ENCODE results near the gene CDHR1. TPM values are rescaled to one million over a fixed set of nuclear protein-coding genes. Genes with fewer than 3 reads are reported as not detected.

Gene CDHR1
- total and polyA plus RNA-seq, 10 of the 15 experiments (the other 5 are each of a cell fraction or from before 2014, with no cell fraction given): 0.17 to 3.0 (median 0.34) TPM

DNA sequence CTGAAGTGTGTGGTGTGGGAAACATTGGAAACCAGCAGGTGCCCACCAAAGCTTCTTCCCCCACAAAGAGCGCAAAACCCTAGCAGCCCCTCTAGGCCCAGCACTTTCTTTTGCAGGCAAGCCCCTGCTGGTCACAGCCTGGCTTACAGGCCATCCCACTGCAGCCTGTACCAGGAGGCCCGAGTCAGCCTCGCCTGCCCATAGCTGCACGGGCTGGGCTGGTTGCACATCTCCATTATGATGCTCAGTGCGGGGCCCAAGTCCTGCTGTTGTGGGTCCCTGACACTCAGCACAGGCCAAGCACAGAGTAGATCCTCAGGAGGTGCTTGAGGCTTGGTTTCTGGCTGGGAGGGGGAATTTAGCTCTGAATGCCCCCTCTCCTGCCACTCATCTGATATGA is 8.0 kb downstream of the CDHR1 start:
- Histone ChIP-seq H3K4me3 (no peak overlapping the region), H3K9me3 (replicated peaks; ENCODE audit: control insufficient read depth, insufficient read depth, low read length) (no peaks in the 10 kb centered on the region), H3K27ac (ENCODE audit: control insufficient read depth, insufficient read depth) (no peak overlapping the region), H2AFZ (ENCODE audit: control insufficient read depth, low read depth, low read length) (no peak overlapping the region), H3K79me2 (ENCODE audit: control insufficient read depth, insufficient read depth, low read length) (no peaks in the 10 kb centered on the region), H3K36me3 (ENCODE audit: control insufficient read depth in 2 of 2, insufficient read depth in 2 of 2, low read length in 1 of 2) (no peaks in the 10 kb centered on the region), H3K4me1 (ENCODE audit: control insufficient read depth, insufficient read depth, low read length) (no peaks in the 10 kb centered on the region), H4K20me1 (ENCODE audit: control insufficient read depth, insufficient read depth) (no peaks in the 10 kb centered on the region), H3K9ac (ENCODE audit: control insufficient read depth, insufficient read depth, low read length) (no peak overlapping the region), H3K4me2 (ENCODE audit: control insufficient read depth, insufficient read depth) (no peak overlapping the region), H3K27me3 (replicated peaks in 1 of 2; ENCODE audit: control insufficient read depth in 2 of 2, insufficient read depth in 2 of 2, low read length in 1 of 2) (peaks cover 0 to 7% of the 10 kb centered on the region in 2 experiments; a peak in 3 of 4 replicates)
- 89% methylated on average over 5 of the region's 5 CpGs for WGBS (ENCODE audit: insufficient coverage, insufficient replicate concordance, low lambda C conversion rate, missing lambda C conversion rate)
- DNase-seq (ENCODE audit: low read depth, low spot score) (no peak), ATAC-seq (no peak), FAIRE-seq (no peak)
- ChIA-PET RAD21 (ENCODE audit: unreplicated experiment) (interaction anchor here (1.5 to 3.6 kb wide), 4 partner anchors 9 to 61 kb away, joined by 4 to 74 read pairs (median 5); no protein-coding TSS in a partner anchor), CTCF (interaction anchor here (1.0 to 28.3 kb wide), 8 partner anchors 9 to 143 kb away, joined by 3 to 788 read pairs (median 4); partner anchors contain the start of genes GHITM and GPR15LG), SMC1A (ENCODE audit: uncharacterized antibody, unreplicated experiment) (interaction anchor here (0.8 to 15.0 kb wide), 8 partner anchors 9 to 54 kb away, joined by 3 to 155 read pairs (median 8); no protein-coding TSS in a partner anchor), POLR2A (no interaction called here)
- no TSS peak for BruUV-seq (replicated peaks)
- intact Hi-C loops (cut with micrococcal nuclease; ENCODE audit: unreplicated experiment): no loop called here
- in situ Hi-C loops (cut with MboI): loop anchor here (10.0 kb wide), 1 partner anchor 58 kb away; no protein-coding TSS in a partner anchor
- TF ChIP-seq, protein P1, sequence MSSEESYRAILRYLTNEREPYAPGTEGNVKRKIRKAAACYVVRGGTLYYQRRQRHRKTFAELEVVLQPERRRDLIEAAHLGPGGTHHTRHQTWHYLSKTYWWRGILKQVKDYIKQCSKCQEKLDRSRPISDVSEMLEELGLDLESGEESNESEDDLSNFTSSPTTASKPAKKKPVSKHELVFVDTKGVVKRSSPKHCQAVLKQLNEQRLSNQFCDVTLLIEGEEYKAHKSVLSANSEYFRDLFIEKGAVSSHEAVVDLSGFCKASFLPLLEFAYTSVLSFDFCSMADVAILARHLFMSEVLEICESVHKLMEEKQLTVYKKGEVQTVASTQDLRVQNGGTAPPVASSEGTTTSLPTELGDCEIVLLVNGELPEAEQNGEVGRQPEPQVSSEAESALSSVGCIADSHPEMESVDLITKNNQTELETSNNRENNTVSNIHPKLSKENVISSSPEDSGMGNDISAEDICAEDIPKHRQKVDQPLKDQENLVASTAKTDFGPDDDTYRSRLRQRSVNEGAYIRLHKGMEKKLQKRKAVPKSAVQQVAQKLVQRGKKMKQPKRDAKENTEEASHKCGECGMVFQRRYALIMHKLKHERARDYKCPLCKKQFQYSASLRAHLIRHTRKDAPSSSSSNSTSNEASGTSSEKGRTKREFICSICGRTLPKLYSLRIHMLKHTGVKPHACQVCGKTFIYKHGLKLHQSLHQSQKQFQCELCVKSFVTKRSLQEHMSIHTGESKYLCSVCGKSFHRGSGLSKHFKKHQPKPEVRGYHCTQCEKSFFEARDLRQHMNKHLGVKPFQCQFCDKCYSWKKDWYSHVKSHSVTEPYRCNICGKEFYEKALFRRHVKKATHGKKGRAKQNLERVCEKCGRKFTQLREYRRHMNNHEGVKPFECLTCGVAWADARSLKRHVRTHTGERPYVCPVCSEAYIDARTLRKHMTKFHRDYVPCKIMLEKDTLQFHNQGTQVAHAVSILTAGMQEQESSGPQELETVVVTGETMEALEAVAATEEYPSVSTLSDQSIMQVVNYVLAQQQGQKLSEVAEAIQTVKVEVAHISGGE (CRISPR knock-in tag; IDR thresholded peaks at IDR 0.05): no peak
- no peak for TF ChIP-seq CHD4 (IDR thresholded peaks at IDR 0.05)
- TF ChIP-seq RELA (IDR thresholded peaks at IDR 0.05; ENCODE audit: borderline replicate concordance, partially characterized antibody): no peak
- no peak for TF ChIP-seq HDAC2 (IDR thresholded peaks at IDR 0.05)
- no peak for TF ChIP-seq SUPT20H (IDR thresholded peaks at IDR 0.05; ENCODE audit: borderline replicate concordance, control insufficient read depth, low read depth, low read length)
- TF ChIP-seq TARDBP (IDR thresholded peaks at IDR 0.05; ENCODE audit: borderline replicate concordance): no peak
- no peak for TF ChIP-seq POLR2AphosphoS5 (IDR thresholded peaks at IDR 0.05; ENCODE audit: low read length)
- no peak for TF ChIP-seq FOXK2 (IDR thresholded peaks at IDR 0.05)
- no peak for TF ChIP-seq GATAD2B (conservative IDR thresholded peaks at IDR 0.05; ENCODE audit: low read depth)
- TF ChIP-seq GABPA (IDR thresholded peaks at IDR 0.05; ENCODE audit: low read depth): no peak
